ENCODE results near the gene FAM181A.
A peak's percentile ranks its signal among the peaks of the same experiment; 100 is the strongest.

DNA sequence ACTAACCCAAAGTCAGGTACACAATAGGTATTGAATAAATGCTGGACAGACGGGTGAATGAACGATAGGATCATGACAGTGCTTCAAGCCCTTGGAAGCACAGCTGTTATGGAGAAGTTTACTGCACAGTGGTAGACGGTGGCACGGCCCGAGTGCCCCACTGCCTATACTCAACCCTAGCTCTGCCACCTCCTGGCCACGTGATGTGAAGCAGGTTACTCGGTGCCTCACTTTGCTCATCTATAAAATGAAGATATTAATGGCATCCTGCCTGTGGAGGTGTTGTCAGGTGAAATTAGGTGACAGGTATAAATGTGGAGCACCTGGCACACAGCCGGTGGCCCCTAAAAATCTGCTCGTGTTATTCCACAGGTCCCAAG, 43.4 kb downstream of the FAM181A start:
- TF ChIP-seq CTCF (IDR thresholded peaks at IDR 0.05) (peak; percentile 59), SIN3A (IDR thresholded peaks at IDR 0.05; ENCODE audit: borderline replicate concordance, insufficient read depth, low read depth, low read length) (no peak)

Measured in Panc1 (cell line).